RPMI7951 (cell line): ENCODE results near the gene MDH2. TPM values are rescaled to one million over a fixed set of nuclear protein-coding genes. Genes with fewer than 3 reads are reported as not detected.
"Not testable (repeated sequence)": the region's sequence is repeated elsewhere in the genome, so short reads cannot be mapped to it uniquely, and the experiment has no call there.

Experiments
- DNase-seq: peaks from one replicate; pipeline ENCODE4 v3.0.0-alpha.2; 2012; ENCODE audit warnings: low read depth
- total RNA-seq: library from RNA; depleted of rRNA; stranded (reverse); fragments of >200 nt; shearing (Covaris generic); gene quantifications from 2 replicates; pipeline ENCODE4 v1.2.3, GENCODE V29; 2014; rRNA removed

MDH2 gene
- total RNA-seq, 1 experiment from 2014 or later: 97.4 TPM

DNA sequence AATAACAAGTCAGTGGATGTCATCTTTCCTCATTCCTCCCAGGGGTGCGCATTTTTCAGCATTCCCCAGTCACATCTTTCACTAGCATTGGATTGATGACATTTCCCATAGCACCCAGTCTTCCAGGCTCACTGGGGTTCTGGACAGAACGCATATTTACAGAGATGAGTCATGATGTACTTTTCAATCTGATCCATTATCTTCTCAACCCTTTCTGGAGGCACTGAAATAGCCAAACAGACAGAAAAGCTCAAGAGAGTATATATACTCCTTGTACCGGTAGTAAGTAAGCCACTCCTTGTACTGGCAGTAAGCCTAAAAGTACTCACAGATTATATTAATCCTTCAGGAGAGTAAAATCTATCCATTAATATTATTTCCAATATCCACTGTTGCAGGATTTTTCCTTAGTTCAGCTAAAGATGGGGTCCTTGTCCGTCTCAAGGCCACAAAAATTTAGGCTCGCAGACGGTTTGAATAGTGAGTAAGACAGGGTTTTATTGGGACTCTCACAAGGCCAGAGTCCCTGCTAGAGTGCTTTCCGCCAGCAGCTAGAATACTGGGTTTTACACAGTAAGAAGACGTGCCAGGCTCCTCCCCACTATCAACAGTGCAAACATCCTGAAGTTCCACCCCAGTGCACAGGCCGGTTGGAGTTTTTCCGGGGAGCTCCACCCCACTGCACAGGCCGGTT is 60.8 kb downstream of the MDH2 start:
- DNase-seq: peak; percentile 7

DNA sequence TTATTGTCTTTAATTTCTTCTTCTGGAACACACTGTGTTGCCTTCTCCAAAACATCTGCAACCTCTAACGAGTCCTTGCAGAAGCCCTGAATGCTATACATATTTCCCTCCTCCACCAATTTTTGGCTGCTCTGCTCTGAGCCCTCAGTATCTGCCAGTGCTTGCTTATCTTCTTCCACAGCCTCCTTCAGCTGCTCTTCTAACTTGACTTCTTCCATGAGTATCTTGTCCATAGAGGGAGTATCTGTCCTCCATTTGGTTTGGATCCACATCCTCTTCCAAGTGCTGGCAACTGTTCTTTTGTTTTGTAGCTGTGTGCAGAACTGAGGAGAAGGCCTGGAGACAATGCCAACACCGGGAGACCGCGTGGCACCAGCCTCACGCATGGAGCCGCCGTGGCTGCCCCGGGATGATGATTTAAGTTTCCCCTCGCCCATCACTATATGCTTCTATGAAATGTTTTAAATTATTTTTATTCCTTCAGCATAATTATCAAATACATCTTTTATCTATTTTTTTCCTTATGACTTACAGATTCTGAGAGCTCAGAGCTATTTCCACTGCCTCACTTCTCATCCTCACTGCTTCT is 65.2 kb downstream of the MDH2 start:
- not testable (repeated sequence) for DNase-seq

GRCh38 chr7:76114742-76115141 is 66.8 kb downstream of the MDH2 start:
- DNase-seq: not testable (repeated sequence)

Other genes starting within 250 kb of the MDH2 start
- not detected in 2 replicates for gene CCL24, start 234.3 kb upstream of the MDH2 start, total RNA-seq
- gene RHBDD2, start 169.1 kb upstream of the MDH2 start, total RNA-seq: 49.7 and 60.3 TPM in 2 replicates
- 33.3 and 34.8 TPM in 2 replicates for gene POR, start 133.0 kb upstream of the MDH2 start, total RNA-seq
- gene TMEM120A, start 53.5 kb upstream of the MDH2 start, total RNA-seq: 26.8 and 27.8 TPM in 2 replicates
- gene STYXL1, start 106 bp upstream of the MDH2 start, total RNA-seq: 59.4 and 81.9 TPM in 2 replicates
- gene SRRM3, start 153.8 kb downstream of the MDH2 start, total RNA-seq: not detected in 2 replicates